ENCODE measurements around the gene NOTCH3.

NOTCH3 gene

DNA sequence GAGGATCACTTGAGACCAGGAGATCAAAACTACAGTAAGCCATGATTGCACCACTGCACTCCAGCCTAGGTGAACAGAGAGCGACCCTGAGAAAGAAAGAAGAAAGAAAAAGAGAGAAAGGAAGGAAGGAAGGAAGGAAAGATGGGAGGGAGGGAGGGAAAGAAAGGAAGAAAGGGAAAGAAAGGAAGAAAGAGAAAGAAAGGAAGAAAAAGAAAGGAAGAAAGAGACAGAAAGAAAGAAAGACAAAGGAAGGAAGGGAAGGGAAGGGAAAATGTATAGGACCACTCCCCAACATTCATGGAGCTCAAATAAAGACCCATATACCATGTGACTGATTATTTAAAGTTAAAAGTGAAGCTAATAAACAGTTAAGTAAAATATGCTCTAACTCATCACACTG, 53.7 kb downstream of the NOTCH3 start:
- Histone ChIP-seq H3K4me3 (ENCODE audit: low read length) (no peak overlapping the region), H3K27ac (ENCODE audit: low read depth, low read length) (no peak overlapping the region), H3K9me3 (ENCODE audit: insufficient read depth, low read depth, low read length) (no peaks in the 10 kb centered on the region), H3K9ac (ENCODE audit: low read depth, low read length) (no peak overlapping the region), H3K4me1 (ENCODE audit: insufficient read depth, low read length) (no peaks in the 10 kb centered on the region), H3K27me3 (ENCODE audit: insufficient read depth, low read length) (peaks cover 2% of the 10 kb centered on the region; the same call in 1 of the 2 replicates), H3K36me3 (ENCODE audit: insufficient read depth, low read length) (no peaks in the 10 kb centered on the region)
- WGBS = 100% methylated on average over 1 of the region's 1 CpG

DNA sequence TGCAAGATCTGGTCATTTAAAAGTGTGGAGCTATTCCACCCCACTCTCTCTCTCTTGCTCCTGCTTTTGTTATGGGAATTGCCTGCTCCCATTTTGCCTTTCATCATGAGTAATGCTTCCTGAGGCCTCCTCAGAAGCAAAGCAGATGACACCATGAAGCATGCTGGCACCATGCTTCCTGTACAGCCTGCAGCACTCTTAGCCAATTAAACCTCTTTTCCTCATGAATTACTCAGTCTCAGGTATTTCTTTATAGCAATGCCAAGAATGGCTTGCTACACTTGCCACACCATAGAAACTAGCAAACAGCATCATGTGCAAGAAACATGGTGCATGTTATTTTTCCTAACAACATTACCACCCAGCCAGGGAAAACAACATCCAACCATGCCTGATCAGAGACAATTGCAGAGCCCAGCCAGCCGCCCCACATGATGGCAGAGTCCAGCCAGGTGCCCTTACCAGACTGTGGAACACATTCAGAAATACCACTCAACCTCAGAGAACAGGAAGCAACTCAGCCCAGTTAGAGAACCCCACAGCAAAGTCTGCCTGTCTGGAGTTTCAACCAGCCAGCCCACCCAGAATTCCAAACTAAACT, 56.6 kb downstream of the NOTCH3 start:
- Histone ChIP-seq H3K4me3 (ENCODE audit: low read length) (no peak overlapping the region), H3K9ac (ENCODE audit: low read depth, low read length) (no peak overlapping the region), H3K9me3 (ENCODE audit: insufficient read depth, low read depth, low read length) (peaks cover 10% of the 10 kb centered on the region), H3K27ac (ENCODE audit: low read depth, low read length) (no peak overlapping the region), H3K4me1 (ENCODE audit: insufficient read depth, low read length) (no peaks in the 10 kb centered on the region), H3K36me3 (ENCODE audit: insufficient read depth, low read length) (no peaks in the 10 kb centered on the region), H3K27me3 (ENCODE audit: insufficient read depth, low read length) (peaks cover 2% of the 10 kb centered on the region; the same call in 1 of the 2 replicates)
- 88% methylated on average over 1 of the region's 1 CpG for WGBS

DNA sequence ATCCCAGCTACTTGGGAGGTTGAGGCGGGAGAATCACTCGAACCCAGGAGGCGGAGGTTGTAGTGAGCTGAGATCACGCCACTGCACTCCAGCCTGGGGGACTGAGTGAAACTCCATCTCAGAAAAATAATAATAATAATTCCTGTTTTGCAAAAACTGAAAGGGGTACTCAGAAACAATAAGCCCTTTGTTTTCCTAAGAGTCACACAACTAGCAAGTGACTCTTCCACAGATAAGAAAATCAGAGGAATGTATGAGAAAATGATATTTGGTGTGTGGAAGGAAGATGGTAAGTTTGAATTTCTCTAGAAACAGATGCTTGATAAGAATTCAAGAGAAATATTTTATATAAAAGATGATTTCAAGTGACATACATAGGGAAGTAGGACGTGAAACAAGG, 58.5 kb downstream of the NOTCH3 start:
- 87% methylated on average over 5 of the region's 5 CpGs for WGBS
- H3K27ac ChIP-seq (ENCODE audit: low read depth, low read length) = no peak overlapping the region
- no peak overlapping the region for H3K9ac ChIP-seq (ENCODE audit: low read depth, low read length)
- H3K36me3 ChIP-seq (ENCODE audit: insufficient read depth, low read length) = no peaks in the 10 kb centered on the region
- H3K27me3 ChIP-seq (ENCODE audit: insufficient read depth, low read length) = no peaks in the 10 kb centered on the region
- no peaks in the 10 kb centered on the region for H3K4me1 ChIP-seq (ENCODE audit: insufficient read depth, low read length)
- H3K9me3 ChIP-seq (ENCODE audit: insufficient read depth, low read depth, low read length) = peaks cover 22% of the 10 kb centered on the region
- no peak overlapping the region for H3K4me3 ChIP-seq (ENCODE audit: low read length)

DNA sequence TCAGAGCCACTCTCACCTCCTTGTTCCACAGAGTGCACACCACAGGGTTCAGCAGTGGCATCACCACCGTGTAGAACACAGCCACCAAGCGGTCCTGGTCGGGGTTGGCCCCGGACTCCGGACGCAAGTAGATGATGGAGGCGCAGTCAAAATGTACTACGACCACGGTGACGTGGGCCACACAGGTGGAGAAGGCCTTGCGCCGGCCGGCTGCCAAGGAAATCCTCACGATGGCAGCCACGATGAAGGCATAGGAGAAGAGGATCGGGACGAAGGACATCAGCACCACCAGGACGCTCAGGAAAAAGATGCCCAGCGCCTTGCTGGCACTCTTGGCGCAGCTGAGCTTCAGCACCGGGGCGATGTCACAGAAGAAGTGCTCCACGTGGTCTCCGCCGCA, 59.7 kb downstream of the NOTCH3 start:
- no peaks in the 10 kb centered on the region for H3K4me1 ChIP-seq (ENCODE audit: insufficient read depth, low read length)
- H3K36me3 ChIP-seq (ENCODE audit: insufficient read depth, low read length) = no peaks in the 10 kb centered on the region
- H3K27ac ChIP-seq (ENCODE audit: low read depth, low read length) = no peak overlapping the region
- H3K27me3 ChIP-seq (ENCODE audit: insufficient read depth, low read length) = no peaks in the 10 kb centered on the region
- H3K9ac ChIP-seq (ENCODE audit: low read depth, low read length) = no peak overlapping the region
- peaks cover 22% of the 10 kb centered on the region for H3K9me3 ChIP-seq (ENCODE audit: insufficient read depth, low read depth, low read length)
- H3K4me3 ChIP-seq (ENCODE audit: low read length) = no peak overlapping the region
- 93% methylated on average over 25 of the region's 25 CpGs for whole genome bisulfite sequencing

DNA sequence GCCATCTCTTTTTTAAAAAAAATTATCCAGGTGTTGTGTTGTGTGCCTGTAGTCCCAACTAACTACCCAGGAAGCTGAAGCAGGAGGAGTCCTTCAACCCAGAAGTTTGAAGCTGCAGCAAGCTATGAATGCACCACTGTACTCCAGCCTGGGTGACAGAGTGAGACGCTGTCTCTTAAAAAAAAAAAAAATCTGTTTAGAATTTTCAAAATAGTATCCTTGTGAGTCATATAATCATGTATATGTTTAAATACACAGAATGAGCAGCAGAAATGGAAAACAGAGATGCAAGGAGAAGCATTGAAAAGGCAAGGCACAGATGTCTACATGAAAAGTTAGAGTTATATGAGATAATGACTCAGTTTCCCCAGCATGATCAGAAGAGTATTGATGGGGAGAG, 62.4 kb downstream of the NOTCH3 start:
- Histone ChIP-seq H3K9me3 (ENCODE audit: insufficient read depth, low read depth, low read length) (peaks cover 22% of the 10 kb centered on the region), H3K27ac (ENCODE audit: low read depth, low read length) (no peak overlapping the region), H3K4me3 (ENCODE audit: low read length) (no peak overlapping the region), H3K27me3 (ENCODE audit: insufficient read depth, low read length) (no peaks in the 10 kb centered on the region), H3K9ac (ENCODE audit: low read depth, low read length) (no peak overlapping the region), H3K36me3 (ENCODE audit: insufficient read depth, low read length) (no peaks in the 10 kb centered on the region), H3K4me1 (ENCODE audit: insufficient read depth, low read length) (no peaks in the 10 kb centered on the region)
- 83% methylated on average over 1 of the region's 1 CpG for WGBS

DNA sequence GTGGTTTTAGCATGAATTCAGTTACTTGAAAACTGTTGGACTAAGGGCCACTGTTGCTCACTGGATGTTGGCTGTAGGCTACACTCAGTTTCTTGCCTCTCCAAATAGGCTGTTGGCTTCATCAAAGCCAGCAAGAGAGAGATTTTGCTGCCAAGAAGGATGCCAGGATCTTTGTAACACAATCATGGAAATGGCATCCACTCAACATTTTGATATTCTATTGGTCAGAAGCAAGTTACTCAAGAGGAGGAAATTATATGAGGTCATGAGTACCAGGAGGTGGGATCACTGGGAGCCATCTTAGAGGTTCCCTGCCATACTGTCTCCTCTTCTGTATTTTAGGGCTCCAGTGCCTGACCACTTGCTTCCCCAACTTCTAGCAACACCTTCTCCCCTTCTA, 63.0 kb downstream of the NOTCH3 start:
- Histone ChIP-seq H3K27ac (ENCODE audit: low read depth, low read length) (no peak overlapping the region), H3K9ac (ENCODE audit: low read depth, low read length) (no peak overlapping the region), H3K4me3 (ENCODE audit: low read length) (no peak overlapping the region), H3K27me3 (ENCODE audit: insufficient read depth, low read length) (no peaks in the 10 kb centered on the region), H3K9me3 (ENCODE audit: insufficient read depth, low read depth, low read length) (peaks cover 22% of the 10 kb centered on the region), H3K36me3 (ENCODE audit: insufficient read depth, low read length) (no peaks in the 10 kb centered on the region), H3K4me1 (ENCODE audit: insufficient read depth, low read length) (no peaks in the 10 kb centered on the region)

DNA sequence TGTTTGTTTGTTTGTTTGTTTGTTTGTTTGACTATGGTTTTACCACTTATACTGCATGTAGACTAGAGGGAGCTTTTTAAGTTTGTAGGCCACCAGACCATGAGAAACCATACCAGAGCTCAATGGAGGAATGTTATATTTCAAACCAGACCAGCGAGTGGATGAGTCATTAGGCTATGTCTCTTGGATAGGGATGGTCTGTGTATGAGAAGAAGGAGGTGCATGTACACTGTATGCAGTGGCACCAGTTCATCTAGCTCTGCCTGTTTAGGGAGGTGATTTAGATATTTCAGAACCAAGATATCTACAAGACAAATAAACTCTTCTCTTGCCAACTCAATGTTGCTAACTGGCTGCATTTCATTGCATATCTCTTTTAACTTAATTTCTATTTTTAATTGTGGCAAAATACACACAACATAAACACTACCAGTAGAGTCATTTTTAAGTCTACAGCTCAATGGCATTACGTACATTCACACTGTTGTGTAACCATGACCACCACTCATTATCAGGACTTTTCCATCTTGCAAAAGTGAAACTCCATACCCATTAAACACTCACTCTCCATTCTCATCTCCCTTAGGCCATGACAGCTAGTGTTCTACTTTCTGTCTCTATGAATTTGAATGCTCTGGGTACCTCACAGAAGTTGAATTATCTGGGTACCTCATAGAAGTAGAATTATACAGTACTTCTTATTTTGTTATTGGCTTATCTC, 64.4 kb downstream of the NOTCH3 start:
- 78% methylated on average over 2 of the region's 2 CpGs for WGBS
- Histone ChIP-seq H3K9me3 (ENCODE audit: insufficient read depth, low read depth, low read length) (peaks cover 22% of the 10 kb centered on the region), H3K4me1 (ENCODE audit: insufficient read depth, low read length) (no peaks in the 10 kb centered on the region), H3K27me3 (ENCODE audit: insufficient read depth, low read length) (no peaks in the 10 kb centered on the region), H3K9ac (ENCODE audit: low read depth, low read length) (no peak overlapping the region), H3K4me3 (ENCODE audit: low read length) (no peak overlapping the region), H3K27ac (ENCODE audit: low read depth, low read length) (no peak overlapping the region), H3K36me3 (ENCODE audit: insufficient read depth, low read length) (no peaks in the 10 kb centered on the region)

DNA sequence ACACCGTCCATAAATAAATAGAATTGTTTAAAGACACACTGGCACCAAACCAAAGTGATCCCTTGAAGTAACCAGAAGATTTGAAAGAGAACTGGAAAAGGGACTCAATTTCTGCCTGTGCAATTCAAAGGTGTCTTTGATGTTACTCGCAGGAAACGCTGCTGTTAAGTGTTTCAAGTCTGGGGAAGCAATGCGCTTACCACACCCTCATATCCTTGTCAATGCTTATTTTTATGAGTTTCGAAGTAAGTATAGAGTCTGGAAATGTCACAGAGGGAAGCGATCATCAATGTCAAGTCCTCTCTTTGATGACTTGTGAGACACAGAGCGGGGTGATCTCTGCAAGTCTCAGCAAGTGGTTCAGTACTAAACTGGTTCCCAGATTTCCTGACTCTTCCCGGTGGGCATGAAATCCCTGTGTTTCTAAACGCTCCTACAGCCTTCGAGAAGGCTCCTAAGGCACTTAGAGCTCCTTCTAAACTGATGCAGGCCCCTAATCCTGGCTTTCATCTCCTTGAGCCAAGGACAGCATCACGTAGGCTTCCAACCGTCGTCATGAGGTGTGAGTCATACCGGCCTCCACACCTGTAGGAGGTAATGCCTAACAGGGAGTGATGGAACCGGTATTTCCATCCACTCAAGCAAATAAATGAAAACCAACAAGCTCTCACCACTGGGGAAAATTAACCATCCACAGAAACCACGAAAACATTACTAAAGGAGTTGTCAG, 70.8 kb downstream of the NOTCH3 start:
- WGBS = 76% methylated on average over 13 of the region's 16 CpGs
- no peaks in the 10 kb centered on the region for H3K27me3 ChIP-seq (ENCODE audit: insufficient read depth, low read length)
- no peaks in the 10 kb centered on the region for H3K9me3 ChIP-seq (ENCODE audit: insufficient read depth, low read depth, low read length)
- H3K27ac ChIP-seq (ENCODE audit: low read depth, low read length) = no peak overlapping the region
- H3K4me1 ChIP-seq (ENCODE audit: insufficient read depth, low read length) = peaks cover 4% of the 10 kb centered on the region; the same call in 1 of the 2 replicates
- H3K36me3 ChIP-seq (ENCODE audit: insufficient read depth, low read length) = no peaks in the 10 kb centered on the region
- no peak overlapping the region for H3K9ac ChIP-seq (ENCODE audit: low read depth, low read length)
- H3K4me3 ChIP-seq (ENCODE audit: low read length) = no peak overlapping the region

DNA sequence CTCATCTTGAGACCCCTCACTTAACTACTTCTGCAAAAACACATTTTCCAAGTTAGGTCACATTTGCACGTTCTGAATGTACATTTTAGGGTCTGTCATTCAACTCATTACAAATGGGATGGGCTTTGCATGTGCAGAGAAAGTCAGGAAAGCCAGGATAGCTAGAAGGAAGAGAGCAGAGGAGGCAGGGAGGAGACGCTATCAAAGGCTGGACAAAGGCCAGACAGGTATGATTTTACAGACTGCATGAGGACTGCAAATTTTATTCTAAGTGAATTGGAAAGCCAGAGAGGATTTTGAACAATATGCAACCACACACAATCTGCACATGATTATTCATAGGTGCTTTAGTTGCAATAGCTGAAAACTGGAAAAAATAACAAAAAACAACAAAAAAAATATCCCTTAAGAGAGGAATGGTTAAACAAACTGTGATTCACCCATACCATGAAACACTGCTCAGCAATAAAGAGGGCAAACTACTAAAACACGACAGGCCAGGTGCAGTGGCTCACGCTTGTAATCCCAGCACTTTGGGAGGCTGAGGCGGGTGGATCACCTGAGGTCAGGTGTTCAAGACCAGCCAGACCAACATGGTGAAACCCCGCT, 72.5 kb downstream of the NOTCH3 start:
- WGBS = 82% methylated on average over 5 of the region's 6 CpGs
- H3K27ac ChIP-seq (ENCODE audit: low read depth, low read length) = no peak overlapping the region

DNA sequence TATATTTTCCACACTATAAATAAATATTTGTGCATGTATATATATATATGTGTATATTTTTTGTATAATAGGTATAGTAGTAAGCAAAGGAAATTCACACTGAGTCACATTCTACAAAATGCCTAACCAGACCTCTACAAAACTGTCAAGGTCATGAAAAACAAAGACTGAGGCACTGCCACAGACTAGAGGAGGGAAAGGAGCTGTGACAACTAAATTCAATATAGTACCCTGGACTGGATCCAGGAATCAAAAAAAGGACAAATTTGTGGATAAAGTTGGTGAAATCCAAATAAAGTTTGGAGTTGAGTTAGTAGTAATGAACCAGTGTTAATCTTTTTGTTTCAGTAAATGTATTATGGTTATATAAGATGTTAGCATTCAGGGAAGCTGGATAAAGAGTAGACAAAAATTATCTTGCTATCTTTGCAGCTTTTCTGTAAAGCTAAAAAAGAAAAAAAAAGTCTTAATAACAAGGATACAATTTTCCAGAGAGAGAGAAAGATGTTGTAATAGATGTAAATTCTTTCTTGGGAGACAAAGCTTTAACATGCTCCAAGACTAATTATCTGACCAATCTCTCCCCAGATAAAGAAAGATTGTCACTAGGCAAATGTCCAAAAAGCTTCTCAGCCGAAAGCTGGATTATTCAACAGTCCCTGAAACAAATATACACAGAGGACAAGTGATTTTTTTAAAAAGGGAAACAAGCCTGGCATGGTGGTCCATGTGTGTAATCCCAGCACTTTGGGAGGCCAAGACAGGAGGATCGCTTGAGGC, 74.5 kb downstream of the NOTCH3 start:
- no peaks in the 10 kb centered on the region for H3K9me3 ChIP-seq (ENCODE audit: insufficient read depth, low read depth, low read length)
- no peak overlapping the region for H3K27ac ChIP-seq (ENCODE audit: low read depth, low read length)
- 92% methylated on average over 2 of the region's 2 CpGs for WGBS
- peaks cover 9% of the 10 kb centered on the region; the same call in 1 of the 2 replicates for H3K4me1 ChIP-seq (ENCODE audit: insufficient read depth, low read length)
- no peaks in the 10 kb centered on the region for H3K27me3 ChIP-seq (ENCODE audit: insufficient read depth, low read length)
- H3K4me3 ChIP-seq (ENCODE audit: low read length) = peak overlapping the region; percentile 72
- peaks cover 17% of the 10 kb centered on the region for H3K36me3 ChIP-seq (ENCODE audit: insufficient read depth, low read length)
- peak overlapping the region; percentile 3; the same call in 1 of the 2 replicates for H3K9ac ChIP-seq (ENCODE audit: low read depth, low read length)

More for the DNA sequence above, 72.5 kb downstream of the NOTCH3 start:
- H3K27me3 ChIP-seq (ENCODE audit: insufficient read depth, low read length) = no peaks in the 10 kb centered on the region
- H3K9ac ChIP-seq (ENCODE audit: low read depth, low read length) = no peak overlapping the region
- 0 out of 2 replicates have a peak, but pooled peaks cover 4% of the 10 kb centered on the region for H3K36me3 ChIP-seq (ENCODE audit: insufficient read depth, low read length)
- H3K4me1 ChIP-seq (ENCODE audit: insufficient read depth, low read length) = peaks cover 9% of the 10 kb centered on the region; the same call in 1 of the 2 replicates
- H3K9me3 ChIP-seq (ENCODE audit: insufficient read depth, low read depth, low read length) = no peaks in the 10 kb centered on the region
- no peak overlapping the region for H3K4me3 ChIP-seq (ENCODE audit: low read length)

Data from HUES64 (cell line).